Hematopoietic multipotent progenitor cell treated with erythropoietin and hydrocortisone succinate and interleukin-3 and kit ligand, for 8 days (in vitro differentiated cells): Measurements from ENCODE around the gene IER3.
"Not testable (repeated sequence)": the region's sequence is repeated elsewhere in the genome, so short reads cannot be mapped to it uniquely, and the experiment has no call there.

ENCODE experiments used
- DNase-seq: peaks from one replicate; pipeline ENCODE4 v3.0.0-alpha.2; 2015

Gene IER3

GRCh38 chr6:30767944-30768301 lies 23.6 kb upstream of the IER3 start:
- DNase-seq = no peak

GRCh38 chr6:30767158-30767943 lies 23.0 kb upstream of the IER3 start:
- no peak for DNase-seq

GRCh38 chr6:30766461-30767157 lies 22.3 kb upstream of the IER3 start:
- DNase-seq = no peak

- not testable (repeated sequence) for DNase-seq
Measured at GRCh38 chr6:30765495-30765894, 21.1 kb upstream of the IER3 start.

GRCh38 chr6:30764490-30765043 lies 20.2 kb upstream of the IER3 start:
- not testable (repeated sequence) for DNase-seq

- DNase-seq = no peak
Measured at GRCh38 chr6:30763618-30764489, 19.5 kb upstream of the IER3 start.

GRCh38 chr6:30763155-30763617 lies 18.8 kb upstream of the IER3 start:
- no peak for DNase-seq

GRCh38 chr6:30761791-30762429 lies 17.6 kb upstream of the IER3 start:
- DNase-seq = no peak

GRCh38 chr6:30760549-30760948 lies 16.2 kb upstream of the IER3 start:
- no peak for DNase-seq

GRCh38 chr6:30759575-30760239 lies 15.4 kb upstream of the IER3 start:
- DNase-seq = no peak

GRCh38 chr6:30757261-30757904 lies 13.0 kb upstream of the IER3 start:
- no peak for DNase-seq

GRCh38 chr6:30756405-30757003 lies 12.2 kb upstream of the IER3 start:
- DNase-seq = not testable (repeated sequence)

GRCh38 chr6:30754631-30755030 lies 10.3 kb upstream of the IER3 start:
- DNase-seq = no peak

- DNase-seq = peak; percentile 95
Measured at GRCh38 chr6:30752157-30752927, 8.0 kb upstream of the IER3 start.

- no peak for DNase-seq
Measured at GRCh38 chr6:30750379-30750668, 6.0 kb upstream of the IER3 start.

GRCh38 chr6:30749554-30750378 lies 5.4 kb upstream of the IER3 start:
- DNase-seq = no peak

- DNase-seq = no peak
Measured at GRCh38 chr6:30748851-30749540, 4.6 kb upstream of the IER3 start.

GRCh38 chr6:30747902-30748769 lies 3.8 kb upstream of the IER3 start:
- no peak for DNase-seq
